Endothelial cell of umbilical vein (primary cell): ENCODE results near the gene DHRS1.

Experiments
- CTCF ChIP-seq, 2 donors: IDR thresholded peaks; 1 replicate in 1 of 2; 2 replicates in 1 of 2; pipeline ENCODE4 v1.5.1; 2011; ENCODE audit warnings: low read length in 2 of 2, mild to moderate bottlenecking in 2 of 2, moderate library complexity in 2 of 2, control low read depth in 1 of 2, inconsistent platforms in 1 of 2, low read depth in 1 of 2; ENCODE audit not compliant: insufficient read depth in 1 of 2; ENCODE audit errors: extremely low read depth in 1 of 2
- EZH2 ChIP-seq: IDR thresholded peaks from 2 replicates; pipeline ENCODE4 v1.6.1; 2012; ENCODE audit warnings: borderline replicate concordance, low read depth, mild to moderate bottlenecking, moderate library complexity, low read length, inconsistent platforms; ENCODE audit not compliant: severe bottlenecking
- FOS ChIP-seq: IDR thresholded peaks from 2 replicates; pipeline ENCODE4 v1.6.1; 2011; ENCODE audit warnings: mild to moderate bottlenecking, low read length, moderate library complexity, borderline replicate concordance; ENCODE audit not compliant: insufficient read depth
- GATA2 ChIP-seq: IDR thresholded peaks from 2 replicates; pipeline ENCODE4 v1.7.0; 2011; ENCODE audit warnings: low read depth, mild to moderate bottlenecking, moderate library complexity, mixed read lengths, low read length; ENCODE audit not compliant: insufficient read length, insufficient read depth
- JUN ChIP-seq: IDR thresholded peaks from 2 replicates; pipeline ENCODE4 v1.6.1; 2011; ENCODE audit warnings: borderline replicate concordance, low read depth; ENCODE audit not compliant: insufficient read length, insufficient read depth
- MAX ChIP-seq: IDR thresholded peaks from 2 replicates; pipeline ENCODE4 v1.6.1; 2011; ENCODE audit not compliant: insufficient read depth, insufficient read length
- POLR2A ChIP-seq: IDR thresholded peaks from 2 replicates; pipeline ENCODE4 v1.6.1; 2012; ENCODE audit warnings: low read depth, mild to moderate bottlenecking, control low read depth, low read length
- POLR2AphosphoS5 ChIP-seq: IDR thresholded peaks from 2 replicates; pipeline ENCODE4 v1.6.1; 2012; ENCODE audit warnings: low read depth, mild to moderate bottlenecking, control low read depth, low read length, moderate library complexity; ENCODE audit not compliant: insufficient read depth

- no peak for TF ChIP-seq MAX
- TF ChIP-seq CTCF (IDR thresholded peaks at IDR 0.05; ENCODE audit: extremely low read depth in 1 of 2, insufficient read depth in 1 of 2, low read depth in 1 of 2, low read length in 2 of 2), result no peak
- no peak for TF ChIP-seq POLR2A
- TF ChIP-seq GATA2, result no peak
- no peak for TF ChIP-seq EZH2
- TF ChIP-seq POLR2AphosphoS5, result no peak
- no peak for TF ChIP-seq FOS
- no peak for TF ChIP-seq JUN
Measured at GRCh38 chr14:24260780-24261157, 38.8 kb downstream of the DHRS1 start.
